B cell (primary cell): ENCODE results near the gene WRAP73. TPM values are rescaled to one million over a fixed set of nuclear protein-coding genes. Genes with fewer than 3 reads are reported as not detected.

ENCODE experiments used
- ATAC-seq: fragments of 200-7000 bp; cut with Tn5 transposase; one replicate; pipeline ENCODE4 v1.10.0; 2021; ENCODE audit warnings: low read depth, mild to moderate bottlenecking, moderate number of reproducible peaks, moderate library complexity
- CTCF ChIA-PET: fragments of 350-600 bp; sonication (Branson Sonifier 250); formaldehyde crosslinking; loops from one replicate; lab custom pipeline; 2021; ENCODE audit warnings: antibody characterized with exemption, inconsistent platforms; lab: Charles Lee
- POLR2A ChIA-PET: fragments of 350-600 bp; sonication (Branson Sonifier 250); formaldehyde crosslinking; loops from one replicate; lab custom pipeline; 2021; ENCODE audit warnings: antibody characterized with exemption; lab: Charles Lee
- DNase-seq: peaks from one replicate; pipeline ENCODE4 v3.0.0; 2013
- H2AFZ ChIP-seq: 2 replicates; pipeline ENCODE4 v1.6.1; 2012; ENCODE audit warnings: mild to moderate bottlenecking, low read depth, low read length; ENCODE audit not compliant: insufficient read depth, poor library complexity, severe bottlenecking
- H3K27ac ChIP-seq, 2 donors: 1 replicate in 1 of 2; 2 replicates in 1 of 2; pipeline ENCODE4 v1.5.1; 2012 to 2013; ENCODE audit warnings: low read length in 2 of 2, mild to moderate bottlenecking in 2 of 2, moderate library complexity in 1 of 2
- H3K27me3 ChIP-seq, 4 experiments: fragments of 200-600 bp in 1 of 4; sonication (generic) in 1 of 4; replicated peaks in 1 of 4; 1 replicate in 2 of 4; 2 replicates in 2 of 4; pipeline versions ENCODE4 v1.6.1 to v1.7.0; 2013 to 2016; ENCODE audit warnings: low read length in 3 of 4, mild to moderate bottlenecking in 2 of 4, mixed read lengths in 1 of 4, moderate library complexity in 1 of 4; ENCODE audit not compliant: insufficient read depth in 4 of 4, control insufficient read depth in 3 of 4; ENCODE audit errors: control extremely low read depth in 1 of 4
- H3K36me3 ChIP-seq, 2 experiments: replicated peaks in 1 of 2; 1 replicate in 1 of 2; 2 replicates in 1 of 2; pipeline versions ENCODE4 v1.6.1 to v1.7.1; 2013; ENCODE audit warnings: low read length in 1 of 2; ENCODE audit not compliant: insufficient read depth in 2 of 2, control insufficient read depth in 1 of 2; ENCODE audit errors: control extremely low read depth in 1 of 2, extremely low read depth in 1 of 2
- H3K4me1 ChIP-seq, 2 donors: fragments of 200-600 bp in 1 of 2; sonication (generic) in 1 of 2; 1 replicate in 1 of 2; 2 replicates in 1 of 2; pipeline versions ENCODE4 v1.5.1 to v1.6.1; 2013 to 2017; ENCODE audit warnings: low read length in 2 of 2; ENCODE audit not compliant: control insufficient read depth in 2 of 2, insufficient read depth in 2 of 2
- H3K4me2 ChIP-seq: replicated peaks from 2 replicates; pipeline ENCODE3; 2012; ENCODE audit warnings: mild to moderate bottlenecking, low read depth, low read length; ENCODE audit not compliant: poor library complexity, severe bottlenecking
- H3K4me3 ChIP-seq, 5 experiments: fragments of 200-600 bp in 1 of 5; sonication (generic) in 1 of 5; 1 replicate in 3 of 5; 2 replicates in 2 of 5; pipeline versions ENCODE4 v1.5.1 to v1.7.0; 2011 to 2016; ENCODE audit warnings: low read length in 4 of 5, mild to moderate bottlenecking in 4 of 5, low read depth in 2 of 5, control low read depth in 1 of 5, moderate library complexity in 1 of 5; ENCODE audit not compliant: insufficient read depth in 1 of 5; ENCODE audit errors: control extremely low read depth in 1 of 5, extremely low read depth in 1 of 5
- H3K79me2 ChIP-seq: fragments of 200-600 bp; sonication (generic); one replicate; pipeline ENCODE4 v1.6.0; 2016; ENCODE audit warnings: low read length; ENCODE audit not compliant: control insufficient read depth, insufficient read depth
- H3K9ac ChIP-seq: fragments of 200-600 bp; sonication (generic); 2 replicates; pipeline ENCODE4 v1.6.1; 2017; ENCODE audit warnings: mild to moderate bottlenecking, low read length, moderate library complexity
- H3K9me3 ChIP-seq, 3 donors: one replicate each; pipeline versions ENCODE4 v1.6.1 to v1.7.1; 2013; ENCODE audit warnings: low read length in 2 of 3; ENCODE audit not compliant: control insufficient read depth in 2 of 3, insufficient read depth in 1 of 3; ENCODE audit errors: control extremely low read depth in 1 of 3
- H4K20me1 ChIP-seq: 2 replicates; pipeline ENCODE4 v1.6.0; 2012; ENCODE audit warnings: mild to moderate bottlenecking, low read length; ENCODE audit not compliant: insufficient read depth, control insufficient read depth, poor library complexity, severe bottlenecking
- H3K27ac Mint-ChIP-seq: one replicate; pipeline ENCODE4 v1.8.0; 2021; ENCODE audit warnings: mixed read lengths
- H3K27me3 Mint-ChIP-seq: one replicate; pipeline ENCODE4 v1.8.0; 2021; ENCODE audit warnings: mixed read lengths
- H3K4me1 Mint-ChIP-seq: one replicate; pipeline ENCODE4 v1.8.0; 2021; ENCODE audit warnings: mixed read lengths
- H3K4me3 Mint-ChIP-seq: one replicate; pipeline ENCODE4 v1.8.0; 2021; ENCODE audit warnings: mixed read lengths
- H3K9me3 Mint-ChIP-seq: one replicate; pipeline ENCODE4 v1.8.0; 2022; ENCODE audit warnings: mixed read lengths; ENCODE audit not compliant: insufficient read depth
- CTCF ChIP-seq: fragments of 200-600 bp; IDR thresholded peaks from one replicate; pipeline ENCODE4 v1.8.0; 2022; ENCODE audit warnings: antibody characterized with exemption, mild to moderate bottlenecking
- EZH2 ChIP-seq: IDR thresholded peaks from 2 replicates; pipeline ENCODE4 v1.6.1; 2012; ENCODE audit warnings: borderline replicate concordance, low read depth, mild to moderate bottlenecking, moderate library complexity, low read length; ENCODE audit not compliant: insufficient read depth, poor library complexity, severe bottlenecking
- WGBS: methylation state at CpG from one replicate; pipeline ENCODE4 v1.1.5; 2013; ENCODE audit warnings: missing lambda C conversion rate; ENCODE audit not compliant: insufficient coverage; 5-methylcytosine and 5-hydroxymethylcytosine counted together
- intact Hi-C: fragments of 100-400 bp; cut with micrococcal nuclease; formaldehyde crosslinking; loops from one replicate; pipeline ENCODE4 v1.10.0; 2022
- polyA plus RNA-seq: library from polyadenylated mRNA; depleted of rRNA; stranded (reverse); fragments of >200 nt; gene quantifications from 2 replicates; pipeline ENCODE4 v1.2.3, GENCODE V29; 2012
- total RNA-seq, 2 donors: library from RNA; stranded (reverse); fragments of 120-200 nt in 1 of 2; gene quantifications; 1 replicate in 1 of 2; 2 replicates in 1 of 2; pipeline versions ENCODE4 v1.2.3 to v1.2.4, GENCODE V29; 2013 to 2022

Gene WRAP73
- total and polyA plus RNA-seq, 2 donors (not counting 1 experiment from before 2014, with no cell fraction given), result 37.1 to 68.5 TPM

GRCh38 chr1:3590951-3591865 lies 58.7 kb downstream of the WRAP73 start:
- CTCF ChIA-PET, result interaction anchor here (1.3 to 1.6 kb wide), 2 partner anchors 28 to 138 kb away, joined by 3 to 7 read pairs; no protein-coding TSS in a partner anchor
- no peaks in the 10 kb centered on the region for H3K79me2 ChIP-seq
- H2AFZ ChIP-seq, result no peak overlapping the region
- no peak overlapping the region for H3K4me2 ChIP-seq
- WGBS, result 91% methylated on average over 21 of the region's 33 CpGs
- no peaks in the 10 kb centered on the region for H4K20me1 ChIP-seq
- no peak overlapping the region for H3K4me3 ChIP-seq
- intact Hi-C loops, result no loop called here
- Mint-ChIP-seq H3K27me3 (no peaks in the 10 kb centered on the region), H3K27ac (no peak overlapping the region), H3K9me3 (no peaks in the 10 kb centered on the region), H3K4me1 (peaks cover 7% of the 10 kb centered on the region), H3K4me3 (no peak overlapping the region)
- TF ChIP-seq EZH2 (no peak), CTCF (no peak)
- H3K27ac ChIP-seq, result no peak overlapping the region
- H3K36me3 ChIP-seq, result no peaks in the 10 kb centered on the region
- no peak overlapping the region for H3K9ac ChIP-seq
- H3K4me1 ChIP-seq, result peaks cover 5 to 9% of the 10 kb centered on the region in 2 donors
- ATAC-seq (no peak), DNase-seq (no peak)
- POLR2A ChIA-PET, result no interaction called here
- H3K27me3 ChIP-seq, result no peaks in the 10 kb centered on the region
- no peaks in the 10 kb centered on the region for H3K9me3 ChIP-seq
